Endothelial cell of umbilical vein (primary cell): Measurements from ENCODE around the gene MAP4K3. TPM values are rescaled to one million over a fixed set of nuclear protein-coding genes. Genes with fewer than 3 reads are reported as not detected.

Experiments used
- BruUV-seq: library from RNA; stranded (reverse); fragments of 400-500 nt; replicated peaks from 2 replicates; lab custom pipeline; 2021; lab: Mats Ljungman, UMichigan
- CTCF ChIA-PET: fragments of 300-600, 350-600 bp; sonication (Branson Sonifier 250); formaldehyde crosslinking; loops from one replicate; lab custom pipeline; 2021; ENCODE audit warnings: antibody characterized with exemption, inconsistent platforms; lab: Charles Lee
- POLR2A ChIA-PET: fragments of 300-600, 350-600 bp; sonication (Branson Sonifier 250); formaldehyde crosslinking; loops from one replicate; lab custom pipeline; 2021; ENCODE audit warnings: antibody characterized with exemption, inconsistent platforms; lab: Charles Lee
- DNase-seq: peaks from one replicate; pipeline ENCODE4 v3.0.0-alpha.2; 2011; ENCODE audit warnings: low read depth, low spot score
- FAIRE-seq: peaks from 2 replicates; lab custom pipeline; 2011; peaks lifted over from hg19 to GRCh38; lab: Jason Lieb, UNC
- H2AFZ ChIP-seq: 2 replicates; pipeline ENCODE4 v1.6.0; 2012; ENCODE audit warnings: low read depth, low read length, control low read depth, inconsistent platforms
- H3K27ac ChIP-seq: 2 replicates; pipeline ENCODE4 v1.5.1; 2011; ENCODE audit warnings: low read depth, mild to moderate bottlenecking, control low read depth, low read length, moderate library complexity; ENCODE audit not compliant: insufficient read depth
- H3K27me3 ChIP-seq, 2 experiments: 2 replicates each; pipeline versions ENCODE4 v1.6.0 to v1.6.1; 2011; ENCODE audit warnings: low read length in 2 of 2, mixed read lengths in 1 of 2; ENCODE audit not compliant: control insufficient read depth in 2 of 2, insufficient read depth in 2 of 2
- H3K36me3 ChIP-seq, 2 experiments: 2 replicates in 1 of 2; 3 replicates in 1 of 2; pipeline ENCODE4 v1.5.1; 2011; ENCODE audit warnings: low read length in 2 of 2, mild to moderate bottlenecking in 1 of 2, moderate library complexity in 1 of 2; ENCODE audit not compliant: control insufficient read depth in 2 of 2, insufficient read depth in 2 of 2; ENCODE audit errors: extremely low read depth in 1 of 2
- H3K4me1 ChIP-seq: 3 replicates; pipeline ENCODE4 v1.5.1; 2011; ENCODE audit warnings: mild to moderate bottlenecking, low read length; ENCODE audit not compliant: control insufficient read depth, insufficient read depth; ENCODE audit errors: extremely low read depth
- H3K4me2 ChIP-seq: 2 replicates; pipeline ENCODE4 v1.6.1; 2011; ENCODE audit warnings: low read length, control low read depth, mixed read lengths; ENCODE audit not compliant: insufficient read depth
- H3K4me3 ChIP-seq, 3 experiments: fragments of 200-600 bp in 1 of 3; sonication (generic), shearing (Covaris generic) in 1 of 3; replicated peaks in 1 of 3; 2 replicates each; pipeline ENCODE4 v1.5.1; 2011 to 2016; ENCODE audit warnings: control low read depth in 3 of 3, low read length in 3 of 3, mild to moderate bottlenecking in 2 of 3, inconsistent platforms in 1 of 3, low read depth in 1 of 3, moderate library complexity in 1 of 3; ENCODE audit not compliant: insufficient read depth in 1 of 3
- H3K79me2 ChIP-seq: 2 replicates; pipeline ENCODE4 v1.6.0; 2012; ENCODE audit warnings: low read length, inconsistent platforms; ENCODE audit not compliant: control insufficient read depth, insufficient read depth
- H3K9ac ChIP-seq: replicated peaks from 2 replicates; pipeline ENCODE3; 2011; ENCODE audit warnings: low read length, control low read depth; ENCODE audit not compliant: insufficient read depth; ENCODE audit errors: extremely low read depth
- H3K9me1 ChIP-seq: replicated peaks from 3 replicates; pipeline ENCODE4 v1.6.0; 2011; ENCODE audit warnings: mild to moderate bottlenecking, low read length; ENCODE audit not compliant: control insufficient read depth, insufficient read depth; ENCODE audit errors: extremely low read depth
- H3K9me3 ChIP-seq: replicated peaks from 2 replicates; pipeline ENCODE4 v1.5.1; 2012; ENCODE audit warnings: low read length, inconsistent platforms; ENCODE audit not compliant: control insufficient read depth, insufficient read depth
- H4K20me1 ChIP-seq: replicated peaks from 2 replicates; pipeline ENCODE3; 2011; ENCODE audit warnings: mild to moderate bottlenecking, low read length; ENCODE audit not compliant: control insufficient read depth, insufficient read depth; ENCODE audit errors: extremely low read depth
- EZH2 ChIP-seq: IDR thresholded peaks from 2 replicates; pipeline ENCODE4 v1.6.1; 2012; ENCODE audit warnings: borderline replicate concordance, low read depth, mild to moderate bottlenecking, moderate library complexity, low read length, inconsistent platforms; ENCODE audit not compliant: severe bottlenecking
- FOS ChIP-seq: IDR thresholded peaks from 2 replicates; pipeline ENCODE4 v1.6.1; 2011; ENCODE audit warnings: mild to moderate bottlenecking, low read length, moderate library complexity, borderline replicate concordance; ENCODE audit not compliant: insufficient read depth
- GATA2 ChIP-seq: IDR thresholded peaks from 2 replicates; pipeline ENCODE4 v1.7.0; 2011; ENCODE audit warnings: low read depth, mild to moderate bottlenecking, moderate library complexity, mixed read lengths, low read length; ENCODE audit not compliant: insufficient read length, insufficient read depth
- JUN ChIP-seq: IDR thresholded peaks from 2 replicates; pipeline ENCODE4 v1.6.1; 2011; ENCODE audit warnings: borderline replicate concordance, low read depth; ENCODE audit not compliant: insufficient read length, insufficient read depth
- MAX ChIP-seq: IDR thresholded peaks from 2 replicates; pipeline ENCODE4 v1.6.1; 2011; ENCODE audit not compliant: insufficient read depth, insufficient read length
- MYC ChIP-seq: IDR thresholded peaks from one replicate; pipeline ENCODE4 v1.6.1; 2011; ENCODE audit warnings: mild to moderate bottlenecking, low read depth, low read length
- POLR2A ChIP-seq: IDR thresholded peaks from 2 replicates; pipeline ENCODE4 v1.6.1; 2012; ENCODE audit warnings: low read depth, mild to moderate bottlenecking, control low read depth, low read length
- POLR2AphosphoS5 ChIP-seq: IDR thresholded peaks from 2 replicates; pipeline ENCODE4 v1.6.1; 2012; ENCODE audit warnings: low read depth, mild to moderate bottlenecking, control low read depth, low read length, moderate library complexity; ENCODE audit not compliant: insufficient read depth
- dilution Hi-C: fragments of 300-500 bp; cut with MboI; formaldehyde crosslinking; loops from one replicate; pipeline ENCODE4 v1.15.0; 2019; ENCODE audit warnings: low sequenced_read_pairs; ENCODE audit not compliant: extremely low pct_ligation_motif_present
- intact Hi-C: fragments of 100-400 bp; cut with micrococcal nuclease; formaldehyde crosslinking; loops from one replicate; pipeline ENCODE4 v1.10.0; 2022
- polyA plus RNA-seq, 4 experiments: library from polyadenylated mRNA; depleted of rRNA in 3 of 4; stranded (reverse) in 3 of 4; unstranded in 1 of 4; fragments of >200 nt; gene quantifications; 2 replicates each; pipeline versions ENCODE4 v1.2.1 to v1.2.3, GENCODE V29; 2011 to 2012; ENCODE audit warnings: missing spikeins in 1 of 4
- total RNA-seq: library from RNA; stranded (reverse); gene quantifications from 2 replicates; pipeline ENCODE4 v1.2.3, GENCODE V29; 2021
- TF ChIP-seq, protein P1 (sequence below), 2 donors: IDR thresholded peaks; 1 replicate in 1 of 2; 2 replicates in 1 of 2; pipeline ENCODE4 v1.5.1; 2011; ENCODE audit warnings: low read length in 2 of 2, mild to moderate bottlenecking in 2 of 2, moderate library complexity in 2 of 2, control low read depth in 1 of 2, inconsistent platforms in 1 of 2, low read depth in 1 of 2; ENCODE audit not compliant: insufficient read depth in 1 of 2; ENCODE audit errors: extremely low read depth in 1 of 2

The MAP4K3 gene
- total and polyA plus RNA-seq, 2 donors (not counting 3 experiments of a cell fraction or from before 2014, with no cell fraction given) = 8.0 to 45.9 TPM

GRCh38 chr2:39266916-39267434, 170.1 kb downstream of the MAP4K3 start:
- POLR2A ChIA-PET = no interaction called here
- intact Hi-C loops = no loop called here

More at GRCh38 chr2:39266916-39267434, 170.1 kb downstream of the MAP4K3 start:
- peaks cover 0 to 6% of the 10 kb centered on the region in 2 experiments for H3K36me3 ChIP-seq
- no peak for FAIRE-seq
- H3K27ac ChIP-seq = no peak overlapping the region
- TF ChIP-seq POLR2AphosphoS5 (no peak), POLR2A (no peak), GATA2 (no peak), JUN (no peak), MAX (no peak), MYC (no peak), FOS (no peak), EZH2 (no peak)
- TF ChIP-seq, protein P1, sequence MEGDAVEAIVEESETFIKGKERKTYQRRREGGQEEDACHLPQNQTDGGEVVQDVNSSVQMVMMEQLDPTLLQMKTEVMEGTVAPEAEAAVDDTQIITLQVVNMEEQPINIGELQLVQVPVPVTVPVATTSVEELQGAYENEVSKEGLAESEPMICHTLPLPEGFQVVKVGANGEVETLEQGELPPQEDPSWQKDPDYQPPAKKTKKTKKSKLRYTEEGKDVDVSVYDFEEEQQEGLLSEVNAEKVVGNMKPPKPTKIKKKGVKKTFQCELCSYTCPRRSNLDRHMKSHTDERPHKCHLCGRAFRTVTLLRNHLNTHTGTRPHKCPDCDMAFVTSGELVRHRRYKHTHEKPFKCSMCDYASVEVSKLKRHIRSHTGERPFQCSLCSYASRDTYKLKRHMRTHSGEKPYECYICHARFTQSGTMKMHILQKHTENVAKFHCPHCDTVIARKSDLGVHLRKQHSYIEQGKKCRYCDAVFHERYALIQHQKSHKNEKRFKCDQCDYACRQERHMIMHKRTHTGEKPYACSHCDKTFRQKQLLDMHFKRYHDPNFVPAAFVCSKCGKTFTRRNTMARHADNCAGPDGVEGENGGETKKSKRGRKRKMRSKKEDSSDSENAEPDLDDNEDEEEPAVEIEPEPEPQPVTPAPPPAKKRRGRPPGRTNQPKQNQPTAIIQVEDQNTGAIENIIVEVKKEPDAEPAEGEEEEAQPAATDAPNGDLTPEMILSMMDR (IDR thresholded peaks at IDR 0.05; ENCODE audit: extremely low read depth in 1 of 2, insufficient read depth in 1 of 2, low read depth in 1 of 2, low read length in 2 of 2) = no peak
- BruUV-seq = no TSS peak
- no peaks in the 10 kb centered on the region for H4K20me1 ChIP-seq
- no peaks in the 10 kb centered on the region for H3K79me2 ChIP-seq
- no peak overlapping the region for H3K9ac ChIP-seq
- CTCF ChIA-PET = interaction anchor here (0.5 kb wide), 1 partner anchor 1066 kb away, joined by 3 read pairs; no protein-coding TSS in a partner anchor
- dilution Hi-C loops = no loop called here
- H3K4me3 ChIP-seq = no peak overlapping the region
- H3K27me3 ChIP-seq = no peaks in the 10 kb centered on the region
- DNase-seq = no peak
- no peaks in the 10 kb centered on the region for H3K9me1 ChIP-seq
- H3K9me3 ChIP-seq = no peaks in the 10 kb centered on the region
- no peak overlapping the region for H3K4me2 ChIP-seq
- no peaks in the 10 kb centered on the region for H3K4me1 ChIP-seq
- no peak overlapping the region for H2AFZ ChIP-seq
